Esophagus squamous epithelium (tissue), 5 donors: ENCODE measurements around the gene CBX3. TPM values are rescaled to one million over a fixed set of nuclear protein-coding genes. Genes with fewer than 3 reads are reported as not detected.

Experiments
- DNase-seq: peaks from one replicate; lab custom pipeline; 2025; lab: John Stamatoyannopoulos, UW
- H3K27ac ChIP-seq, 4 donors: fragments of 200-600 bp; sonication (generic); one replicate each; pipeline ENCODE4 v1.5.1; 2016 to 2019; ENCODE audit warnings: mild to moderate bottlenecking in 1 of 4
- H3K27me3 ChIP-seq, 4 donors: fragments of 200-600 bp; sonication (generic); 1 replicate in 3 of 4; 2 replicates in 1 of 4; pipeline versions ENCODE4 v1.5.1 to v1.6.0; 2017 to 2021; ENCODE audit warnings: antibody characterized with exemption in 1 of 4
- H3K36me3 ChIP-seq, 3 donors: fragments of 200-600 bp; sonication (generic); one replicate each; pipeline ENCODE4 v1.5.1; 2016 to 2019
- H3K4me1 ChIP-seq, 3 donors: fragments of 200-600 bp; sonication (generic); one replicate each; pipeline ENCODE4 v1.5.1; 2017 to 2019
- H3K4me3 ChIP-seq, 4 donors: fragments of 200-600 bp; sonication (generic); 1 replicate in 3 of 4; 2 replicates in 1 of 4; pipeline ENCODE4 v1.5.1; 2016 to 2019; ENCODE audit warnings: mild to moderate bottlenecking in 2 of 4, moderate library complexity in 1 of 4
- H3K9me3 ChIP-seq, 3 donors: fragments of 200-600 bp; sonication (generic); one replicate each; pipeline ENCODE4 v1.5.1; 2016 to 2019
- CTCF ChIP-seq, 6 experiments: fragments of 450-650 bp in 4 of 6; fragments of 200-600 bp in 2 of 6; sonication (generic) in 2 of 6; IDR thresholded peaks; one replicate each; pipeline ENCODE4 v1.5.1; 2016 to 2019; ENCODE audit warnings: antibody characterized with exemption in 6 of 6, mild to moderate bottlenecking in 4 of 6, moderate library complexity in 4 of 6
- POLR2A ChIP-seq, 4 donors: fragments of 450-650 bp; IDR thresholded peaks; one replicate each; pipeline ENCODE4 v1.6.1; 2017; ENCODE audit warnings: antibody characterized with exemption in 4 of 4, mild to moderate bottlenecking in 4 of 4, moderate library complexity in 3 of 4
- WGBS, 2 donors: methylation state at CpG; one replicate each; pipeline ENCODE4 v1.1.5; 2018; 5-methylcytosine and 5-hydroxymethylcytosine counted together
- intact Hi-C: fragments of 100-400 bp; cut with DNase I; formaldehyde crosslinking; loops from one replicate; pipeline ENCODE4 v1.15.0; 2022
- total RNA-seq, 4 donors: library from RNA; depleted of rRNA; stranded (reverse); fragments of >200 nt; gene quantifications; one replicate each; pipeline ENCODE4 v1.1.0, GENCODE V29; 2016
- donor health status: DM: yes; HTN: yes; CAD: no.

The CBX3 gene
- total RNA-seq, 4 donors from 2014 or later: 24.6 to 85.3 (median 74.2) TPM

GRCh38 chr7:26189697-26190096 is 11.8 kb upstream of the CBX3 start:
- H3K27me3 ChIP-seq: no peaks in the 10 kb centered on the region
- TF ChIP-seq CTCF (IDR thresholded peaks at IDR 0.05) (no peak), POLR2A (IDR thresholded peaks at IDR 0.05) (no peak)
- peaks cover 0 to 37% (median 23%) of the 10 kb centered on the region in 3 donors for H3K4me1 ChIP-seq
- H3K9me3 ChIP-seq: no peaks in the 10 kb centered on the region
- no peak overlapping the region for H3K4me3 ChIP-seq
- DNase-seq: no peak
- peaks cover 18 to 74% (median 43%) of the 10 kb centered on the region in 3 donors for H3K36me3 ChIP-seq
- intact Hi-C loops: loop anchor here (10.0 kb wide), 1 partner anchor 95 kb away; no protein-coding TSS in a partner anchor
- WGBS, 2 donors: 83 to 85% methylated on average over 3 of the region's 3 CpGs
- H3K27ac ChIP-seq: no peak overlapping the region

- Histone ChIP-seq H3K4me1 (peaks cover 0 to 44% (median 28%) of the 10 kb centered on the region in 3 donors), H3K27ac (no peak overlapping the region), H3K4me3 (no peak overlapping the region), H3K9me3 (no peaks in the 10 kb centered on the region), H3K36me3 (peaks cover 18 to 81% (median 46%) of the 10 kb centered on the region in 3 donors), H3K27me3 (no peaks in the 10 kb centered on the region)
- DNase-seq: no peak
- TF ChIP-seq CTCF (IDR thresholded peaks at IDR 0.05) (no peak), POLR2A (IDR thresholded peaks at IDR 0.05) (no peak)
- intact Hi-C loops: loop anchor here (10.0 kb wide), 1 partner anchor 96 kb away; no protein-coding TSS in a partner anchor
- 83 to 100% methylated on average over 1 of the region's 1 CpG for WGBS, 2 donors
Measured at GRCh38 chr7:26190417-26190869, 11.1 kb upstream of the CBX3 start.

GRCh38 chr7:26191233-26191973 is 10.1 kb upstream of the CBX3 start:
- intact Hi-C loops: loop anchor here (10.0 kb wide), 1 partner anchor 97 kb away; no protein-coding TSS in a partner anchor
- no peaks in the 10 kb centered on the region for H3K9me3 ChIP-seq
- no peak overlapping the region for H3K4me3 ChIP-seq
- DNase-seq: no peak
- H3K4me1 ChIP-seq: peaks cover 1 to 54% (median 38%) of the 10 kb centered on the region in 3 donors
- no peaks in the 10 kb centered on the region for H3K27me3 ChIP-seq
- H3K36me3 ChIP-seq: peaks cover 18 to 91% (median 51%) of the 10 kb centered on the region in 3 donors
- TF ChIP-seq CTCF (IDR thresholded peaks at IDR 0.05): no peak
- no peak for TF ChIP-seq POLR2A (IDR thresholded peaks at IDR 0.05)
- WGBS, 2 donors: 69 to 75% methylated on average over 7 of the region's 7 CpGs
- no peak overlapping the region for H3K27ac ChIP-seq

- intact Hi-C loops: loop anchor here (10.0 kb wide), 1 partner anchor 97 kb away; no protein-coding TSS in a partner anchor
- peaks cover 8 to 60% (median 44%) of the 10 kb centered on the region in 3 donors for H3K4me1 ChIP-seq
- DNase-seq: no peak
- H3K36me3 ChIP-seq: peaks cover 18 to 97% (median 57%) of the 10 kb centered on the region in 3 donors
- H3K27ac ChIP-seq: no peak overlapping the region
- no peaks in the 10 kb centered on the region for H3K27me3 ChIP-seq
- H3K4me3 ChIP-seq: no peak overlapping the region
- TF ChIP-seq CTCF (IDR thresholded peaks at IDR 0.05) (no peak), POLR2A (IDR thresholded peaks at IDR 0.05) (no peak)
- no peaks in the 10 kb centered on the region for H3K9me3 ChIP-seq
- WGBS, 2 donors: 70 to 74% methylated on average over 1 of the region's 1 CpG
Measured at GRCh38 chr7:26191974-26192479, 9.5 kb upstream of the CBX3 start.
